ENCODE measurements around the gene CNPY2. TPM values are rescaled to one million over a fixed set of nuclear protein-coding genes. Genes with fewer than 3 reads are reported as not detected.

CNPY2 gene
- total RNA-seq, result 10 to 100 TPM; 81.0 to 81.7 TPM

DNA sequence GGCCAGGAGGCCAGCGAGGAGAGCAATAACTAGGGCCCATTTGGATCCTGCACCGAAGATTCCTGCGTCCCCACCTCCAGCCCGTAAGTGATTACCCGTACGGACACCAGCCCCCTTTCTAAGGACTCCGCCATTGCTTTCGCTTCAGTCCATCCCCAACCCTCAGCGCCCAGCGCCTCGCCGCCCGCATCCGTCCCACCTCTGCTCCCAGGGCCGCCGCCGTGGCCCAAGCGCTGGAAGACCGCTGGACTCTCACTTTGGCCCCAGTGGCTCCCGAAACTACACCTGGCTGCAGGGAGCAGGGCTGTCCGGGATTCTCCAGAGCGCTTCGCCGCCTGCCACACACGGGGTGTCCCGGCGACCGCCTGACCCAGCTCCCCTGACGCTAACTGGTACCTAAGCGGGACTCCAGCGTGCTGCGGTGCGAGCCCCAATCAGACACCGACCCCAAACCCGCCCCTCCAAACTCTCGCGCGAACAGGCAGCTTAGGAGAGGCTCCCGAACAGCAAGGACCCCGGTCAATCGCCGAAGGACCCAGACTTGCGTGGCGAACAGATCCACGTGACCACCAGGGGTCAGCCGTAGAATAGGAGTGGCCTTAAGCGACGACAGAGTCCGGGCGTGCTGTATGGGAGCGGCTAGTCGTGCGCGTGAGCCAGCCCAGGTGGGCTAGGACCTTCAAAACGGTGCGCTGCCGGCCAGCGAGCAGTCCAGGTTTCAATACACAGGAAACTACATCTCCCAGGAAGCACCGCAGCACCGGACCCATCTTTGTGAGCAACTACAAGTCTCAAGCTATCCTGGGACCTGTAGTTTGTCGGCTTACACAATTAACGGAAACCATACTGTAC, at the start of gene CNPY2:
Gene CNPY2 (minus strand): TSS at position 367 of the 852 bp plus-strand sequence. CDS start 771 bp downstream, outside the sequence.
- CTCF ChIA-PET, result interaction anchor here (1.0 to 2.0 kb wide), 7 partner anchors 16 to 148 kb away, joined by 3 to 14 read pairs (median 4); partner anchors contain the start of gene IL23A
- intact Hi-C loops (cut with micrococcal nuclease), result no loop called here
- POLR2A ChIA-PET, result interaction anchor here (0.7 to 4.1 kb wide), 16 partner anchors 8 to 198 kb away, joined by 3 to 28 read pairs (median 4); partner anchors contain the start of genes ANKRD52, IL23A, PAN2 and STAT2
- ATAC-seq (peak; percentile 91), DNase-seq (peak; percentile 98)
- no peaks in the 10 kb centered on the region for H3K27me3 Mint-ChIP-seq
- peak within 1 kb of the TSS; percentile 85 for H3K4me3 Mint-ChIP-seq
- peaks cover 21% of the 10 kb centered on the region for H3K36me3 Mint-ChIP-seq (ENCODE audit: low read depth)
- H3K4me1 Mint-ChIP-seq (ENCODE audit: low read depth), result peaks cover 9% of the 10 kb centered on the region
- TF ChIP-seq, protein P1, sequence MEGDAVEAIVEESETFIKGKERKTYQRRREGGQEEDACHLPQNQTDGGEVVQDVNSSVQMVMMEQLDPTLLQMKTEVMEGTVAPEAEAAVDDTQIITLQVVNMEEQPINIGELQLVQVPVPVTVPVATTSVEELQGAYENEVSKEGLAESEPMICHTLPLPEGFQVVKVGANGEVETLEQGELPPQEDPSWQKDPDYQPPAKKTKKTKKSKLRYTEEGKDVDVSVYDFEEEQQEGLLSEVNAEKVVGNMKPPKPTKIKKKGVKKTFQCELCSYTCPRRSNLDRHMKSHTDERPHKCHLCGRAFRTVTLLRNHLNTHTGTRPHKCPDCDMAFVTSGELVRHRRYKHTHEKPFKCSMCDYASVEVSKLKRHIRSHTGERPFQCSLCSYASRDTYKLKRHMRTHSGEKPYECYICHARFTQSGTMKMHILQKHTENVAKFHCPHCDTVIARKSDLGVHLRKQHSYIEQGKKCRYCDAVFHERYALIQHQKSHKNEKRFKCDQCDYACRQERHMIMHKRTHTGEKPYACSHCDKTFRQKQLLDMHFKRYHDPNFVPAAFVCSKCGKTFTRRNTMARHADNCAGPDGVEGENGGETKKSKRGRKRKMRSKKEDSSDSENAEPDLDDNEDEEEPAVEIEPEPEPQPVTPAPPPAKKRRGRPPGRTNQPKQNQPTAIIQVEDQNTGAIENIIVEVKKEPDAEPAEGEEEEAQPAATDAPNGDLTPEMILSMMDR (IDR thresholded peaks at IDR 0.05), result no peak
- H3K27ac Mint-ChIP-seq, result peak within 1 kb of the TSS; percentile 92
- no peaks in the 10 kb centered on the region for H3K9me3 Mint-ChIP-seq

DNA sequence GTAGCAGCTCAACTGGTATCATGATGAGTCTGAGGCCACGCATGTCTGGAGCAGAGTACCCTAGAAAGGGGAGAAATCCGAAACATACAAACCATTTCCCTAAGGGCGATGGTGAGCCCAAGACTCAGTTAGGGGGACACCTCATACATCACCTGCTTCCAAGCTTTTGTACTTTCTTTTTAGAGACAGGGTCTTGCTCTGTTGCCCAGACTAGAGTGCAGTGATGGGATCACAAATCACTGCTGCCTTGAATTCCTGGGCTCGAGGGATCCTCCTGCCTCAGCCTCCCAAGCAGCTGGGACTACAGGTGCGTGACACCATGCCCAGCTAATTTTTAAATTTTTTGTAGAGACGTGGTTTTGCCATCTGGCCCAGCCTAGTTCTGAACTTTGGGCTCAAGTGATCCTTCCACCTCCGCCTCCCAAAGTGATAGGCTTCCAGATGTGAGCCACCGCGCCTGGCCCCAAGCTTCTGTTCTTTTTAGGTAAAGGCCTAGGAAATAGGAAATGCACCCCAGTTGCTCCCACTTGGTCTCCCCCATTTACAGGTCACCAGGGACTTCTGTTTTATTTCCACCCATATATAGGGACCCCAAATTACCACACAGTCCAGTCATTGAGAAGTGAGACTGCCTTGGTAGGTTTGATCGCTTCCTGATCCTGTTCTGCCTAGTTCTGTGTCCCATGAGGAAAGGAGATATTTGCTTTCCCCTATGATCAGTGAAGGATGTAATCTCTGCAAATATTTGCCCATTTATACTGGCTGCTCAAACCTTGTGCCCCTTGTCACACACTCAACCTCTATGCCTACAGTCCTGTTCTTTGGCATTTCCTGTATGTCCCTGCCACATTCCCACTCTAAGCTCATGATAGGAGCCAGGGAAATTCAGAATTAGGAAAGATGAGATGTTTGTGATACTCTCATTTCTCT, 46.6 kb upstream of the CNPY2 start, which contains the start of gene APOF:
Gene APOF (minus strand): TSS at position 728 of the 930 bp plus-strand sequence. CDS start 112 bp downstream, at position 616.
- H3K36me3 Mint-ChIP-seq (ENCODE audit: low read depth), result peaks cover 1% of the 10 kb centered on the region
- TF ChIP-seq, protein P1 (IDR thresholded peaks at IDR 0.05), result no peak
- intact Hi-C loops (cut with micrococcal nuclease), result no loop called here
- CTCF ChIA-PET, result interaction anchor here (1.0 to 3.1 kb wide), 4 partner anchors 75 to 102 kb away, joined by 3 to 14 read pairs (median 6); partner anchors contain the start of gene COQ10A
- H3K4me3 Mint-ChIP-seq, result peak within 1 kb of the TSS; percentile 81
- no peak for ATAC-seq
- POLR2A ChIA-PET, result interaction anchor here (0.7 to 6.7 kb wide), 4 partner anchors 14 to 267 kb away, joined by 3 to 63 read pairs (median 4); partner anchors contain the start of genes CNPY2 and CS
- H3K9me3 Mint-ChIP-seq, result no peaks in the 10 kb centered on the region
- DNase-seq, result no peak
- no peaks in the 10 kb centered on the region for H3K27me3 Mint-ChIP-seq
- H3K27ac Mint-ChIP-seq, result peak within 1 kb of the TSS; percentile 95
- peaks cover 20% of the 10 kb centered on the region for H3K4me1 Mint-ChIP-seq (ENCODE audit: low read depth)

DNA sequence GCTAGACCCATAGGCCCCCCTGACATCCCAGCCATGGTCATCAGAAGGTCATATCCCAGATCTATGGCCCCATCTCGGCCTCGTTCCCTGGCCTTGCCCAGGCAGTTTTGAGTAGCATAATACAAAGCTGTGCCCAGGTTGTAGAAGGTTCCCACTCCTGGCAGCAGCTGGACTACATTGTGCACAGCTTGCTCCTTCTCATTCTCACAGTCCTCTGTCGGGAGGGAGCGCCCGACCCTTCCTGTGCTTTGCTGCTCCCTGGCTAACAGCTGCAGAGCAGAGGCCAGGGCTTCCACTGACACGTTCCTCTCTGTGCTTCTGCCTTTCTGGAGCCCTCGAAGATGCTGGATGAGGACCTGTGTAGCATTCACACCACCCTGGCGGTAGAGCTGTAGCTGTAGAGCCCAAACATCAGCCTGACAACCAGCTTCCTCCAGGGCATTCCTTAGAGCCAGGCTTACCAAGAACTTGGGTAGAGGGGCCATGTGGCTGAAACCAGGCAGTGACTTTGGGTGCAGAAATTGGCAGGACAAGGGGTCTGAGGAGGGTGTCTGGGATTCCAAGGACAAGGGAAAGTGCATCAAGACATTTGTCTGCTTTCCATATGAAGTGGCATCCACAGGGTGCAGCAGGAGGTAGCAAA, 45.8 kb upstream of the CNPY2 start:
- peak overlapping the region; percentile 95 for H3K27ac Mint-ChIP-seq
- DNase-seq, result no peak
- ATAC-seq, result no peak
- H3K4me1 Mint-ChIP-seq (ENCODE audit: low read depth), result peaks cover 20% of the 10 kb centered on the region
- POLR2A ChIA-PET, result interaction anchor here (0.8 to 6.7 kb wide), 4 partner anchors 14 to 61 kb away, joined by 4 to 63 read pairs (median 35); partner anchors contain the start of genes CS, IL23A and PAN2
- CTCF ChIA-PET, result interaction anchor here (1.0 to 3.1 kb wide), 4 partner anchors 75 to 172 kb away, joined by 3 to 14 read pairs (median 8); partner anchors contain the start of genes COQ10A and SMARCC2
- peaks cover 1% of the 10 kb centered on the region for H3K36me3 Mint-ChIP-seq (ENCODE audit: low read depth)
- H3K9me3 Mint-ChIP-seq, result no peaks in the 10 kb centered on the region
- TF ChIP-seq, protein P1 (IDR thresholded peaks at IDR 0.05), result no peak
- peak overlapping the region; percentile 81 for H3K4me3 Mint-ChIP-seq
- intact Hi-C loops (cut with micrococcal nuclease), result no loop called here
- H3K27me3 Mint-ChIP-seq, result no peaks in the 10 kb centered on the region
